Renal pelvis (tissue), 12 donors: Measurements from ENCODE around the gene MAGEB18. TPM values are rescaled to one million over a fixed set of nuclear protein-coding genes. Genes with fewer than 3 reads are reported as not detected.

Source experiments
- DNase-seq: peaks from one replicate; pipeline ENCODE4 v3.0.0-alpha.2; 2013
- long read RNA-seq, 16 experiments: transcript quantifications; one replicate each; lab custom pipeline, GENCODE V29; 2026
- polyA plus RNA-seq, 3 donors: library from polyadenylated mRNA; unstranded; fragments of 120-200 nt; gene quantifications; one replicate each; pipeline ENCODE4 v1.2.1, GENCODE V29; 2013; ENCODE audit not compliant: insufficient read length in 3 of 3

Gene MAGEB18
- polyA plus RNA-seq, result not detected
- long read RNA-seq, donor 1, result 0 reads
- long read RNA-seq, donor 2, result 0 reads
- long read RNA-seq, donor 3, result 0 reads
- long read RNA-seq, donor 4, result 0 reads
- long read RNA-seq, donor 5, result 0 reads
- long read RNA-seq, donor 6, result 0 reads
- long read RNA-seq, donor 7, result 0 reads
- long read RNA-seq, donor 8, result 0 reads
- long read RNA-seq, donor 9, result 0 reads
- long read RNA-seq, donor 10, result 0 reads
- long read RNA-seq, donor 11, result 0 reads
- long read RNA-seq, donor 12, result 0 reads
- long read RNA-seq, donor 13, result 0 reads
- long read RNA-seq, donor 14, result 0 reads
- long read RNA-seq, donor 15, result 0 reads
- long read RNA-seq, donor 16, result 0 reads

GRCh38 chrX:26138274-26138673 is at the start of gene MAGEB18:
Gene MAGEB18, plus strand, starts transcription at chrX:26138343. Its CDS starts 643 bp downstream, at chrX:26138986.
- no peak for DNase-seq

- DNase-seq, result no peak
These were observed 37.7 kb upstream of the MAGEB18 start for GRCh38 chrX:26100421-26100920.

GRCh38 chrX:26109142-26109541 is 29.0 kb upstream of the MAGEB18 start:
- DNase-seq, result no peak

GRCh38 chrX:26146024-26146423 is 7.9 kb downstream of the MAGEB18 start:
- DNase-seq, result no peak

GRCh38 chrX:26160301-26160700 is 22.2 kb downstream of the MAGEB18 start, which contains the start of gene MAGEB6B:
Gene MAGEB6B, plus strand, starts transcription at chrX:26160601. Its CDS starts 0 bp downstream, at chrX:26160601.
- DNase-seq, result no peak

Other genes starting within 250 kb of the MAGEB18 start
- not detected for gene MAGEB6B, start 22.3 kb downstream of the MAGEB18 start, polyA plus RNA-seq
- gene MAGEB6, start 54.1 kb downstream of the MAGEB18 start, polyA plus RNA-seq, result not detected
- gene MAGEB5, start 77.8 kb downstream of the MAGEB18 start, polyA plus RNA-seq, result not detected